Measurements from ENCODE around the gene CSTPP1.
A peak's percentile ranks its signal among the peaks of the same experiment; 100 is the strongest.
"Not testable (repeated sequence)": the region's sequence is repeated elsewhere in the genome, so short reads cannot be mapped to it uniquely, and the experiment has no call there.

CSTPP1 gene

DNA sequence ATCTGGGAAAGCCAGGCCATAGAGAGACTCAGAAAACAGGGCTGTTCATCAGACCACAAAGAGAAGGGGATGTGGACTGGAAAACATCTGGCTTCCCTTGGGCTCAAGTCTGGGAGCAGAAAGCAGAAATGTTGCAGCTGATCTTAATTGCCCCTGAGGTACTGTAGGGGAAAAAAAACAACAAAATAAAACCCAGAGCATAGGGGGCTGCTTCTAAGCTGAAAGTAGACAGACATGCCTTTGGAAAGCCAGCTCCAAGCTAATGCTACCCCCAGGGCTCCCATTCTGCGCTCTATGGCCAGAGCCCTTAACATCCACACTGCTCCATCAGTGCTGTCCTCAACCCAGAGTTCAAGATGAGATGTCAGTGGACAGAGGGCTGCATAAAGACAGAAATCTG lies 251.7 kb downstream of the CSTPP1 start:
- DNase-seq (ENCODE audit: low spot score), result no peak
- in situ Hi-C loops (cut with MboI; ENCODE audit: low pct_unique_long_range_greater_than_20kb, low sequenced_read_pairs, unreplicated experiment), result no loop called here
- TF ChIP-seq, protein P1, sequence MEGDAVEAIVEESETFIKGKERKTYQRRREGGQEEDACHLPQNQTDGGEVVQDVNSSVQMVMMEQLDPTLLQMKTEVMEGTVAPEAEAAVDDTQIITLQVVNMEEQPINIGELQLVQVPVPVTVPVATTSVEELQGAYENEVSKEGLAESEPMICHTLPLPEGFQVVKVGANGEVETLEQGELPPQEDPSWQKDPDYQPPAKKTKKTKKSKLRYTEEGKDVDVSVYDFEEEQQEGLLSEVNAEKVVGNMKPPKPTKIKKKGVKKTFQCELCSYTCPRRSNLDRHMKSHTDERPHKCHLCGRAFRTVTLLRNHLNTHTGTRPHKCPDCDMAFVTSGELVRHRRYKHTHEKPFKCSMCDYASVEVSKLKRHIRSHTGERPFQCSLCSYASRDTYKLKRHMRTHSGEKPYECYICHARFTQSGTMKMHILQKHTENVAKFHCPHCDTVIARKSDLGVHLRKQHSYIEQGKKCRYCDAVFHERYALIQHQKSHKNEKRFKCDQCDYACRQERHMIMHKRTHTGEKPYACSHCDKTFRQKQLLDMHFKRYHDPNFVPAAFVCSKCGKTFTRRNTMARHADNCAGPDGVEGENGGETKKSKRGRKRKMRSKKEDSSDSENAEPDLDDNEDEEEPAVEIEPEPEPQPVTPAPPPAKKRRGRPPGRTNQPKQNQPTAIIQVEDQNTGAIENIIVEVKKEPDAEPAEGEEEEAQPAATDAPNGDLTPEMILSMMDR (IDR thresholded peaks at IDR 0.05; ENCODE audit: extremely low read depth, insufficient read depth, missing control alignments), result no peak

DNA sequence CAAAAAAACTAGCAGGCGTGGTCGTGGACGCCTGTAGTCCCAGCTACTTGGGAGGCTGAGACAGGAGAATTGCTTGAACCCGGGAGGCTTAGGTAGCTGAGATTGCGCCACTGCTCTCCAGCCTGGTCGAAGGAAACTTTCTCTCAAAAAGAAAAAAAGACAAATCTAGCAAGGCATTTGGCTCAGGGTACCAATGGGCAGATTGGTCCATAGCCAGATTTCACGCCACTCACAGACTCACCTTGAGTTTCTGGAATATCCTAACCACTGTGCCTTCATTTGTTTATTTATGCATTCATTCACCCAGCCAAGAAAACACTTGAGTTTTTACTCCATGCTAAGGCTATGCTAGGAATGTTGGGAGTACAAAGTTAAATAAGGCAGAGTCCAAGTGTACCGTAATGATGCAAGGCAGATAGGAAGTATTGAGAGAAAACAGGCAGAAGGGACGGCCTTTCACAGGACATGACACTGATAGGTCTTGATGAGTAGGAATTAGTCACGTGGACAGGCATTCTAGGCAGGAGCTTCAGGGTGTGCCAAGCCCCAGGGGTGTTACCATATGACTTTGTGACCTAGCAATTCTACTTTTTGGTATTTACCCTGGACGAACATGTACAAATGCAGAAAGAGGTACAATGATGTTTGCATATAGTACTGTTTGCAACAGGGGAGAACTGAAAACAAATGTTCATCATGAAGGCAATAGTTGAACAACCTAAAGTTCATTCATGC lies 252.7 kb downstream of the CSTPP1 start:
- in situ Hi-C loops (cut with MboI; ENCODE audit: low pct_unique_long_range_greater_than_20kb, low sequenced_read_pairs, unreplicated experiment), result no loop called here
- TF ChIP-seq, protein P1 (IDR thresholded peaks at IDR 0.05; ENCODE audit: extremely low read depth, insufficient read depth, missing control alignments), result no peak
- no peak for DNase-seq (ENCODE audit: low spot score)

DNA sequence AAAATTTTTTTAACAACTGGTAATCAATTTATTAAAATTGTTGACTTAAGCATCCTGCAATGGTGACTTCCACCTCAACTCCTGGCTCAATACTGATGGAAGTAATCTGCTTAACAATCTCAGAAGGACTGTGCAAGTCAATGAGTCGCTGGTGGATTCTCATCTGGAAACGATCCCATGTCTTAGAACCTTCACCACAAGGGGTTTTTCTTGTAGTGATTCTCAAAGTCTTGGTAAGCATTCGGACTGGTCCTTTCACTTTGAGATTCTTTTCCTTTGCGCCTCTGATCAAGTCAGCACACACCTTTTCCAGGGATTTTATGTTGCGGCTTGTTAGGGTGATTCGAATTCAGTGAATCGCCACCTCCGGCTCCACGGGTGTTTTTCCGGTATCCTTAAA lies 254.6 kb downstream of the CSTPP1 start:
- in situ Hi-C loops (cut with MboI; ENCODE audit: low pct_unique_long_range_greater_than_20kb, low sequenced_read_pairs, unreplicated experiment); DNase-seq (ENCODE audit: low spot score): not testable (repeated sequence)

DNA sequence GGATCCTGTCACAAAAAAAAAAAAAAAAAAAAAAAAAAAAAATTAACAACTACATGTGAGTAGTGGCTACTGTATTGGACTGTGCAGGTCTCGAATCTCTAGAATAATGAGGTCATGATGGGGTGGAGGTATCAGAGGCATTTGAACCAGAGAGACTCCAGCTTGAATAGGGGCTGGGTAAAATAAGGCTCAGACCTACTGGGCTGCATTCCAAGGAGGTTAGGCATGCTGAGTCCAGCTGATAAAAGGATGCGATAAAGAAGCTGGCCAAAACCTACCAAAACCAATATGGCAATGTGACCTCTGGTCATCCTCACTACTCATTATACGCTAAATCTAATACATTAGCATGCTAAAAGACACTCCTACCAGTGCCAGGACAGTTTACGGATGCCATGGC lies 255.6 kb downstream of the CSTPP1 start:
- TF ChIP-seq, protein P1 (IDR thresholded peaks at IDR 0.05; ENCODE audit: extremely low read depth, insufficient read depth, missing control alignments), result no peak
- in situ Hi-C loops (cut with MboI; ENCODE audit: low pct_unique_long_range_greater_than_20kb, low sequenced_read_pairs, unreplicated experiment), result no loop called here
- no peak for DNase-seq (ENCODE audit: low spot score)

DNA sequence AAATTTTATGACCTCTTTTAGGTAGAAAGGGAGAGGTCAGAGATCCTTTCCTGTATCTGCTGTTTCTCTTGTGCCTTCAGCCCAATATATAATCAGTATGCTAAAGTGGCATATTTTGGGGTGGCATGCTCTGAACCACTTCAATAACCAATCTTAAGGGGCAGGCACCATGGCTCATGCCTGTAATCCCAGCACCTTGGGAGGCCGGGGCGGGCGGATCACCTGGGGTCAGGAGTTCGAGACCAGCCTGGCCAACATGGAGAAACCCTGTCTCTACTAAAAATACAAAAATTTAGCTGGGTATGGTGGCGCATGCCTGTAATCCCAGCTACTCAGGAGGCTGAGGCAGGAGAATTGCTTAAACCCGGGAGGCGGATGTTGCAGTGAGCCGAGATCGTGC lies 261.6 kb downstream of the CSTPP1 start:
- DNase-seq (ENCODE audit: low spot score); in situ Hi-C loops (cut with MboI; ENCODE audit: low pct_unique_long_range_greater_than_20kb, low sequenced_read_pairs, unreplicated experiment): not testable (repeated sequence)

DNA sequence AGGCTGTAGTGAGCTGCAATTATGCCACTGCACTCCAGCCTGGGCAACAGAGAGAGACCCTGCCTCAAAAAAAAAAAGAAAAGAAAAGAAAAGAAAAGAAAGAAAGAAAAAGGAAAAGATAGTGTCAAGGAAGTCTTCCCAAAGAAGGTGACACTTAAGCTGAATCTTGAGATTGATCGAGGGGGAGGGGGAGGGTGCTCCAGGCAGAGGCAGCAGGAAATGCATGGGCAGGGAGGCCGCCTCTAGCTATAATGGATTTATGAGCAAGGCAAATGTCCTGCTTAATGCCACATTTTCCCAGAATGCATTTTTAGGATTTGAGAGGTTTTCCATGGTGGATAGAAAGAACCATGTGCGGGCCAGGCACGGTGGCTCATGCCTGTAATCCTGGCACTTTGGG lies 264.5 kb downstream of the CSTPP1 start:
- no peak for DNase-seq (ENCODE audit: low spot score)
- TF ChIP-seq, protein P1 (IDR thresholded peaks at IDR 0.05; ENCODE audit: extremely low read depth, insufficient read depth, missing control alignments), result no peak
- in situ Hi-C loops (cut with MboI; ENCODE audit: low pct_unique_long_range_greater_than_20kb, low sequenced_read_pairs, unreplicated experiment), result no loop called here

DNA sequence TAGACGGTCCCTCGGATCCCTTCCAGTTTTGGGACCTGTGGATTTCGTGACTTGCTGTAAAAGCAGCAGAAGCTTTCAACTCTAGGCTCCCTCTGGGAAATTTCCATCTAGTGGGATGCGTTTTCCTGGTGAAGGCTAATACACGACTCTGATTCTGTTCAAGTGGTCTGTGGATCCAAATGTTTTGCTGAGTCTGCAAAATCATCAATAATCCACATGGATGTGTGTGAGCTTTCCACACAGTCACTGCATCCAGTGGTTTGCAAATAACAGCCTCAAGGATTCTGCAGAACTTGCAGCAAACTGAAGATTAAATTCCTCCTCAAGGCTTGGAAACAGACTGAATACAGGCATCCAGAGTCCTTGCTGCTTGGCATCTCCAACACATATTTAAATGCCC lies 266.0 kb downstream of the CSTPP1 start:
- in situ Hi-C loops (cut with MboI; ENCODE audit: low pct_unique_long_range_greater_than_20kb, low sequenced_read_pairs, unreplicated experiment), result no loop called here
- TF ChIP-seq, protein P1 (IDR thresholded peaks at IDR 0.05; ENCODE audit: extremely low read depth, insufficient read depth, missing control alignments), result no peak
- DNase-seq (ENCODE audit: low spot score), result peak; percentile 3

DNA sequence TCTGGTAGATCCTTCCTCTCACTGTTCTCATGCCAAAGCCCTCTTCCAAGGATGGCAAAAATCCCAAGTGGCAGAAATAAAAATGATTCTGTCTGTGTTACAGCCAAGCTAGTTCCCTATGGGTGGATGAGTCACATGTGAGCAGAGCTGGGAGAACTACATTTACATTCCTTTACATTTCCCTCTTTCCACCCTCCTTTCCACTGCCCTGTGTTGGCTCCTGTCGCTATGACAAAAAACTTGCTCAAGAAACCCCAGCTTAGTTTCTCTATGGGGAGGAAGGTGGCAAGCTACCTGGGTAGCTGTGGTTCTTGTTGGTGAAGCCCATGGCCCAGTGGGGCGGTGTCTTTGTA lies 268.1 kb downstream of the CSTPP1 start:
- DNase-seq (ENCODE audit: low spot score), result no peak
- TF ChIP-seq, protein P1 (IDR thresholded peaks at IDR 0.05; ENCODE audit: extremely low read depth, insufficient read depth, missing control alignments), result no peak
- in situ Hi-C loops (cut with MboI; ENCODE audit: low pct_unique_long_range_greater_than_20kb, low sequenced_read_pairs, unreplicated experiment), result no loop called here

DNA sequence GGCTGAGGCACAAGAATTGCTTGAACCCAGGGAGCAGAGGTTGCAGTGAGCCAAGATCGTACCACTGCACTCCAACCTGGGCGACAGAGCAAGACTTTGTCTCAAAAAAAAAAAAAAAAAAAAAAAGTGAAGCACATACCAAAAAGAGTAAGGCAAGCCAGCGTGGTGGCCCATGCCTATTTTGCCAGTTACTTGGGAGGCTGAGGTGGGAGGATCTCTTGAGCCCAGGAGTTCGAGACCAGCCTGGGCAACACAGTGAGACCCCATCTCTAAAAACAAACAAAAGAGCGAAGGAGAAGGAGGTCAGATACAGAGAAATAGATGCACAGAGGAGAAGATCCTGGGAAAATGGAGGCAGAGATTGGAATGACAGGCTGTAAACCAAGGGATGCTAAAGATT lies 270.0 kb downstream of the CSTPP1 start:
- in situ Hi-C loops (cut with MboI; ENCODE audit: low pct_unique_long_range_greater_than_20kb, low sequenced_read_pairs, unreplicated experiment); DNase-seq (ENCODE audit: low spot score): not testable (repeated sequence)

All from GM13977 (cell line).